ENCODE data around the gene SP100.
A peak's percentile ranks its signal among the peaks of the same experiment; 100 is the strongest.
"Not testable (repeated sequence)": the region's sequence is repeated elsewhere in the genome, so short reads cannot be mapped to it uniquely, and the experiment has no call there.

SP100 gene

GRCh38 chr2:230422149-230422548 lies 6.1 kb downstream of the SP100 start:
- DNase-seq, result no peak

- DNase-seq, result no peak
Observed at GRCh38 chr2:230423851-230424458, 8.0 kb downstream of the SP100 start.

DNA sequence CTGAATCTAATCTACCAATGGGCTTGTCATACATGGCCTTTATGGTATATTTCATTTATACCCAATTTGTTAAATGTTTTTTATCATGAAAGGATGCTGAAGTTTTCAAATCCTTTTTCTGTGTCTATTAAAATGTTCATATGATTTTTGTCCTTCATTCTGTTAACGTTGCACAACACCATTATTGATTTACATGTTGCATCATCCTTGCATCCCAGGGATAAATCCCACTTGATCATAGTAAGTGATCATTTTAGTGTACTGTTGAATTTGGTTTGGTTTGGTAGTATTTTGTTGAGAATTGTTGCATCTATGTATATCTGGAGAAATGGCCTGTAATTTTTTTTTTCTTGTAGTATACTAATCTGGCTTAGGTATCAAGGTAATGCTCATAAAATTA lies 9.4 kb downstream of the SP100 start:
- DNase-seq, result no peak

GRCh38 chr2:230429513-230429912 lies 13.5 kb downstream of the SP100 start:
- no peak for DNase-seq

- no peak for DNase-seq
Observed at GRCh38 chr2:230430957-230431910, 15.2 kb downstream of the SP100 start.

DNA sequence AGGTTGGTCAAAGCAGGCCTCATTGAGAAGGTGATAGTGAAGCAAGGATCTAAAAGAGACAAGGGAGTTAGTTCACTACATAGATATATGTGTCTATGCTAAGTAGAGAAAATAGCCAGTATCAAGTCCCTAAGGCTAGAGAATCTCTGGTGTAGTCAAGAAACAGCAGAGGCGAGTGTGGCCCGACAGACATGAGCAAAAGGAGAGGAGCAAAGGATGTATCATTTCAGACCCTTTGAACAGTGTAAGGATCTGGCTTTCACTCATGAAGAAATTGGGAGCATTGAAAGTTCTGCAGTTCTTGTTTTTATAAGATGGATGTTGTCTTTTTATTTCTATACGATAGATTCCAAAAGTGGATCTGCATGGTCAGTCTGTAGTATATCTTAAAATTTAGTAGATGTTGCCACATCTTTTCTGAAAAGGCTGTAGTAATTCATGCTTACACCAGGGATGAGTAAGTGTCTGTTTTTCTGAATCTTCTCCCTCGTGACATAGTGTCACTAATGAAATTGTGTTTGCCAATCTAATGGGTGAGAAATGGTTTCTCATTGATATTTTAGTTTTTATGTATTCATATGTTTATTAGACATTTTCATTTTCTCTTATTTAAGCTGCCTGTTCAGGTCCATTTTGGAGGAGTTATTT lies 18.8 kb downstream of the SP100 start:
- no peak for DNase-seq

GRCh38 chr2:230435431-230435830 lies 19.4 kb downstream of the SP100 start:
- DNase-seq, result no peak

GRCh38 chr2:230439121-230439520 lies 23.1 kb downstream of the SP100 start:
- DNase-seq, result not testable (repeated sequence)

GRCh38 chr2:230439590-230439989 lies 23.6 kb downstream of the SP100 start:
- DNase-seq, result peak; percentile 51

DNA sequence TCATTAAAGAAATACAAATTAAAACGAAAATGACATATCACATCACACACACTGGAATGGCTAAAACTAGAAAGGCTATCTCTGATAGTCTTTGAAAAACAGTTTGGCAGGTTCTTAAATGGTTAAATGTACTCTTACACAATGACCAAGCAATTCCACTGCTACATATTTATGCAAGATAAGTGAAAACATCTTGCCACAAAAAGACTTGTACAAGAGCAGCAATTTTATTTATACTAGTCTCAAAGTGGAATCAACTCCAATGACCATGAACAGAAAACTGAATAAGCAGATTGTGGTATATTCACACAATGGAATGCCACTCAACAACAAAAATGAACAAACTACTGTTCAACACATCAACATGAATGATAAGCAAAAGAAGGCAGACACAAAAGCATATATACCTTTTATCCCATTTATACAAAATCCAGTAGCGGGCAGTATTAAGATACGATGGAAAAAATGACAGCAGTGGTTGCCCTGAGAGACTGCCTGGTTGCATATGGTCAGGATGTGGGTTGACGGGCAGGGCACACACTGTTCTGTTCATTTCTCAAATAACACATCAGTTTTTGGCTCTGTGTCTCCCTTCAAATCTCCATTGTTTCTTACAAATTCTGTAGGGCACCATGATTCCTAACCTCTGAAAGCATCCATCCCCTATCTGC lies 25.4 kb downstream of the SP100 start:
- peak; percentile 80 for DNase-seq

DNA sequence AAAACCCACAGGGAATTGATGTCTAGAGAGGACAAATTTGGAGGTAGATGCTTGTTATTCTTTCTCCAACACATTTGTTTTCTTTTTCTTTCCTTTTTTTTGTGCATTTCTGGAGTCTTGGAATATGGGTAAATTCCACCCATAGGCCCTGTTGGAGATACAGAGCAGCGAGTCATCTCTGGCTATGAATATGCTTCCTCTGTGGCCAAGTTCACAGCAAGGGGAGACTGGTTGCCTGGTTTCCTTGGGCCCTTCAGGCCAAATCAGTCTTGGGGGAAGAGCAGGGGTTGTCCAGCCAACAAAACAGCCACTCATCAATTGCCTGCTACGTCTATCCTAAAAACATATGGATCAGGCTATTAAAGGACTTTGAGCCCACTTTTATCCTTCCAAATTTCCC lies 27.5 kb downstream of the SP100 start:
- peak; percentile 62 for DNase-seq

- no peak for DNase-seq
Observed at GRCh38 chr2:230444832-230445231, 28.8 kb downstream of the SP100 start.

DNA sequence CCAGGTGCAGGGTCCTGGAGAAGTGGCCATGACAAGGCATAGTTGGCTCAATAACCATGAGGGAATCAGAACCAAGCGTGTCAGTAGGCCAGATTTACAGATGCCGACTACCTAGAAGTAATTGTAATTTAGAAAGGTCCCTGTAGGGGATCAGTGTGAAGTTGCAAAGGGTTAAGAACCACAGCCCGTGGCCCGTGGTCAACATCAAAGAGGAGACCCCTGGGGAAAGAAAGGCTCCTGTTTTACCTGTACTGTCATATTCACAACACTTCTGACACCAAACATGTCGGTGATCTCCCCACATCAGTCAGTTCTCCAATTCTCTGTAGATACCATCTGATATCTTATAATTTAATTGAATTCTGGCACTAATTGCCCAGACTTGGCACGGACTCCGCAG lies 31.0 kb downstream of the SP100 start:
- no peak for DNase-seq

GRCh38 chr2:230447455-230448451 lies 31.8 kb downstream of the SP100 start:
- peak; percentile 75 for DNase-seq

GRCh38 chr2:230449901-230450467 lies 34.0 kb downstream of the SP100 start:
- no peak for DNase-seq

- no peak for DNase-seq
Observed at GRCh38 chr2:230453006-230453405, 37.0 kb downstream of the SP100 start.

DNA sequence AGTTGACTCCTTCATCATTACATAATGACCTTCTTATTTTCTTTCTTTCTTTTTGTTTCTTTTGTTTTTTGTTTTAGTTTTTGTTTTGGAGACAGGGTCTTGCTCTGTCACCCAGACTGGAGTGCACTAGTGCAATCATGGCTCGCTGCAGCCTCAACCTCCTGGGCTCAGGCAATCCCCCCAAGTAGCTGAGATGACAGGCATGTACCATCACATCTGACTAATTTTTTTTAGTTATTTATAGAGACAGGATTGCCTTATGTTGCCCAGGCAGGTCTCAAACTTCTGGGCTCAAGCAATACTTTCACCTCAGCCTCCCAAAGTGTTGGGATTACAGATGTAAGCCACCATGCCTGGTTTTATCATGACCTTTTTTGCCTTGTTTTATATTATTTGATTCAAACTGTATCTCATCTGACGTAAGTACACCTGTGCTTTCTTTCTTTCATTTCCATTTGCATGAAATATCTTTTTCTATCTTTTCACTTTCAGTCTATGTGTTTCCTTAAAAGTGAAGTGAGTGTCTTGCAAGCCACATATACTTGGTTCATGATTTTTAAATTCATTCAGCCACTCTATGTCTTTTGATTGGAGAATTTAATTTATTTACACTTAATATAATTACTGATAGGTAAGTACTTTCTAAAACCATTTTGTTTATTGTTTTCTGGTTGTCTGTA lies 39.1 kb downstream of the SP100 start:
- DNase-seq, result no peak

- DNase-seq, result peak; percentile 35
Observed at GRCh38 chr2:230457073-230457768, 41.2 kb downstream of the SP100 start.

DNA sequence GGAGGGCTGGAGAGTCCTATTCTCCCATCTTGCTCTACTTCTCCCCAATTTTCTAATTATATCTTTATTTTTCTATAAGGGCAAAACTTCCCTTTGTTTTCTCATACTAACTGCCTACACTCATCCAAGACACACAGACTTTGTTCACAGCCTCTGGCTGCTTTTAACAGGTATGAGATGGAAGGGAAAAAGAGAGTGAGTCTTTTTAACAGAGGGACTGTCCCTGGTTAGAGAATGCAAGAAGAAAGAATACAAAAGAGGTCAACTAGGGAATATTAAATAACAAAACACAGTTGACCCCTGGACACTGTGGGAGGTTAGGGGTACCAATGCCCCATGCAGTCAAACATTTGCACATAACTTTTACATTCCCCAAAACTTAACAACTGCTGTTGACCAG lies 41.8 kb downstream of the SP100 start:
- DNase-seq, result no peak

DNA sequence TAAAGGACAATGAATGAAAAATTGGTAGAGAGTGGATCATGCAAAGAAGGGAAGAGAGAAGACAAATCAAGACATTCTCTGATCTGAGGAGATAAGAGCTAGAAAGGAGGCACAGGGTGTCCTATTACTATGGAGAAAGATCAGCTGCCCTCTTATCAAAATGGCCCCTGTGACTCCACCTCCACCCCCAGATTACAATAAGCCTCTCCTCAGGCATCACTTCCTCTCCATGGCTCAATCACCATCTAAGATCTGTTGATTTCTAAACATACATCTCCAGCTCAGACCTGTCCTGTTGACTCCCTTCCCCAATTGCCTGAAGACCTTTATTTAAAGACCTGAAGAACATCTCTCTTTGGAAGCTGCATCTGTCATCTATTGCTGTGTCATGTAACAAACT lies 43.2 kb downstream of the SP100 start:
- no peak for DNase-seq
